Hepatocyte (in vitro differentiated cells): Measurements from ENCODE around the gene TEX101. TPM values are rescaled to one million over a fixed set of nuclear protein-coding genes. Genes with fewer than 3 reads are reported as not detected.

Experiments used
- DNase-seq: peaks from one replicate; pipeline ENCODE4 v3.0.0-alpha.2; 2016; ENCODE audit warnings: low spot score
- H2AFZ ChIP-seq: fragments of 200-600 bp; sonication (generic); 2 replicates; pipeline ENCODE4 v1.6.0; 2016; ENCODE audit warnings: antibody characterized with exemption, mild to moderate bottlenecking
- H3K27ac ChIP-seq: fragments of 200-600 bp; sonication (generic); 2 replicates; pipeline ENCODE4 v1.5.1; 2016; ENCODE audit warnings: mild to moderate bottlenecking
- H3K27me3 ChIP-seq: fragments of 200-600 bp; sonication (generic); 2 replicates; pipeline ENCODE4 v1.6.1; 2016
- H3K36me3 ChIP-seq: fragments of 200-600 bp; sonication (generic); replicated peaks from 2 replicates; pipeline ENCODE4 v1.5.1; 2016; ENCODE audit warnings: low read depth; ENCODE audit not compliant: insufficient read depth
- H3K4me1 ChIP-seq: fragments of 200-600 bp; sonication (generic); 2 replicates; pipeline ENCODE4 v1.5.1; 2016; ENCODE audit warnings: mild to moderate bottlenecking, moderate library complexity; ENCODE audit not compliant: insufficient read depth
- H3K4me2 ChIP-seq: fragments of 200-600 bp; sonication (generic); 2 replicates; pipeline ENCODE4 v1.6.0; 2016
- H3K4me3 ChIP-seq: fragments of 200-600 bp; sonication (generic); 2 replicates; pipeline ENCODE4 v1.5.1; 2016; ENCODE audit warnings: mild to moderate bottlenecking
- H3K79me2 ChIP-seq: fragments of 200-600 bp; sonication (generic); 2 replicates; pipeline ENCODE4 v1.6.0; 2017; ENCODE audit warnings: mild to moderate bottlenecking
- H3K9me2 ChIP-seq: fragments of 200-600 bp; sonication (generic); replicated peaks from 2 replicates; pipeline ENCODE4 v1.6.0; 2017; ENCODE audit warnings: mild to moderate bottlenecking; ENCODE audit not compliant: insufficient read depth
- H3K9me3 ChIP-seq: fragments of 200-600 bp; sonication (generic); 2 replicates; pipeline ENCODE4 v1.5.1; 2016; ENCODE audit warnings: low read depth, mild to moderate bottlenecking
- H4K20me1 ChIP-seq: fragments of 200-600 bp; sonication (generic); 2 replicates; pipeline ENCODE4 v1.6.0; 2016; ENCODE audit warnings: mild to moderate bottlenecking; ENCODE audit not compliant: insufficient read depth, poor library complexity, severe bottlenecking
- EZH2 ChIP-seq: fragments of 200-600 bp; sonication (generic); IDR thresholded peaks from 2 replicates; pipeline ENCODE4 v1.6.1; 2016; ENCODE audit warnings: antibody characterized with exemption, mild to moderate bottlenecking, borderline replicate concordance
- EZH2phosphoT487 ChIP-seq: fragments of 200-600 bp; sonication (generic); IDR thresholded peaks from one replicate; pipeline ENCODE4 v1.6.1; 2018; ENCODE audit warnings: antibody characterized with exemption, mild to moderate bottlenecking, low read depth, moderate library complexity; ENCODE audit not compliant: unreplicated experiment, severe bottlenecking
- WGBS: methylation state at CpG from one replicate; pipeline ENCODE4 v1.1.6; 2016; ENCODE audit warnings: low lambda C conversion rate; ENCODE audit errors: missing lambda C conversion rate; 5-methylcytosine and 5-hydroxymethylcytosine counted together
- polyA plus RNA-seq: library from polyadenylated mRNA; unstranded; fragments of >200 nt; fragmentation: Nextera tagmentation; extraction: Ambion mirVana; gene quantifications from 2 replicates; pipeline ENCODE4 v1.2.1, GENCODE V29; 2016
- total RNA-seq: library from RNA; depleted of rRNA; stranded (reverse); fragments of >200 nt; gene quantifications from 2 replicates; pipeline ENCODE4 v1.2.3, GENCODE V29; 2014
- TF ChIP-seq, protein P1 (sequence below): fragments of 200-600 bp; sonication (generic); IDR thresholded peaks from 2 replicates; pipeline ENCODE4 v1.5.1; 2016; ENCODE audit warnings: antibody characterized with exemption, mild to moderate bottlenecking; ENCODE audit not compliant: poor library complexity

Gene TEX101
- total and polyA plus RNA-seq, 2 experiments from 2014 or later = not detected

DNA sequence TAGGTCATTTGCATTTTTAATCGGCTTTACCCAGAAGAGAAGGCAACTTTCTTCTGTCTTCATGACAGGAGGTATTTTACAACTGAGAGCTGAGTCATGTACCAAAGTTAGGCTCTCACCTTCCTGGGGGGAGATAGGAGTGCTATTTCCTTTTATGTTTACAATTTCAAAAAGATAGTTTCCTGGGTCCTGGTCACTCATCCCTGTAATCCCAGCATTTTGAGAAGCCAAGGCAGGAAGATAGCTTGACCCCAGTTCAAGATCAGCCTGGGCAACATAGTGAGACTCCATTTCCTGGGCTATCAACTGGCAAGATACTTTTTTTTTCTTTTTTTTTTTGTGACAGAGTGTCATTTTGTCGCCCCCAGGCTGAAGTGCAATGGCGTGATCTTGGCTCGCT is 43.1 kb downstream of the TEX101 start:
- Histone ChIP-seq H4K20me1 (no peaks in the 10 kb centered on the region), H3K9me3 (no peaks in the 10 kb centered on the region), H2AFZ (no peak overlapping the region), H3K36me3 (no peaks in the 10 kb centered on the region), H3K79me2 (no peaks in the 10 kb centered on the region), H3K9me2 (no peaks in the 10 kb centered on the region), H3K4me3 (no peak overlapping the region), H3K4me1 (no peaks in the 10 kb centered on the region), H3K4me2 (no peak overlapping the region), H3K27me3 (no peaks in the 10 kb centered on the region), H3K27ac (no peak overlapping the region)
- no peak for DNase-seq
- 88% methylated on average over 4 of the region's 4 CpGs for WGBS
- TF ChIP-seq EZH2phosphoT487 (no peak), EZH2 (no peak)
- TF ChIP-seq, protein P1, sequence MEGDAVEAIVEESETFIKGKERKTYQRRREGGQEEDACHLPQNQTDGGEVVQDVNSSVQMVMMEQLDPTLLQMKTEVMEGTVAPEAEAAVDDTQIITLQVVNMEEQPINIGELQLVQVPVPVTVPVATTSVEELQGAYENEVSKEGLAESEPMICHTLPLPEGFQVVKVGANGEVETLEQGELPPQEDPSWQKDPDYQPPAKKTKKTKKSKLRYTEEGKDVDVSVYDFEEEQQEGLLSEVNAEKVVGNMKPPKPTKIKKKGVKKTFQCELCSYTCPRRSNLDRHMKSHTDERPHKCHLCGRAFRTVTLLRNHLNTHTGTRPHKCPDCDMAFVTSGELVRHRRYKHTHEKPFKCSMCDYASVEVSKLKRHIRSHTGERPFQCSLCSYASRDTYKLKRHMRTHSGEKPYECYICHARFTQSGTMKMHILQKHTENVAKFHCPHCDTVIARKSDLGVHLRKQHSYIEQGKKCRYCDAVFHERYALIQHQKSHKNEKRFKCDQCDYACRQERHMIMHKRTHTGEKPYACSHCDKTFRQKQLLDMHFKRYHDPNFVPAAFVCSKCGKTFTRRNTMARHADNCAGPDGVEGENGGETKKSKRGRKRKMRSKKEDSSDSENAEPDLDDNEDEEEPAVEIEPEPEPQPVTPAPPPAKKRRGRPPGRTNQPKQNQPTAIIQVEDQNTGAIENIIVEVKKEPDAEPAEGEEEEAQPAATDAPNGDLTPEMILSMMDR = no peak

DNA sequence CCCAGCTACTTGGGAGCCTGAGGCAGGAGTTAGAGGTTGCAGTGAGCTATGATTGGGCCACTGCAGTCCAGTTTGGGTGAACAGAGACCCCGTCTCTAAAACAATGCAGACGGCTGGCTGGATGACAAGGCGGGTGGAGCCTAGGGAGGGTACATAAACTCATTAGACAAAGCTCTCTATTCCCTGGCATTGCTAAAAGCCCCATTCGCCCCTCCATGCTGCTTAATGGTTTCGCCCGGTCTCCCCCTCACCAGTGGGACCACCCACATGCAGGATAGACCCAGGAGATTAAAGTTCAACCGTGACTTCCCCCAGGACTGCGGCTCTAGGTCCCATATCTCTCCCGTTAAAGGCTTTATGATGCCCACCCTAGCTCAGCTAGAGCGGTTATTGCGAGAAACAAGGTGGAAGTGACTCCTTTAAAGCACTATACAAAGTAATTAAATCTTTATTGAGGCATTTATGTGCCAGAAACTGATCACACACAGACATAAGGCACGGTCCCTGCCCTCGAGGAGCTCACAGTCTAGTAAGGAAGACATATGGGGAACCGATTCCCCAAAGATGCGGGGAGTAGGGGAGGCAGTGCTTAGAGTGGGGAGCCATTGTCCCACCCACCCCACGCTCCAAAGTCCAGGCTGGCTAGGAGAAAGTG is 45.8 kb downstream of the TEX101 start:
- no peaks in the 10 kb centered on the region for H3K4me1 ChIP-seq
- H3K27me3 ChIP-seq = no peaks in the 10 kb centered on the region
- no peaks in the 10 kb centered on the region for H3K9me3 ChIP-seq
- H2AFZ ChIP-seq = no peak overlapping the region
- H4K20me1 ChIP-seq = no peaks in the 10 kb centered on the region
- no peak overlapping the region for H3K4me3 ChIP-seq
- no peaks in the 10 kb centered on the region for H3K36me3 ChIP-seq
- no peaks in the 10 kb centered on the region for H3K9me2 ChIP-seq
- 69% methylated on average over 16 of the region's 16 CpGs for WGBS
- DNase-seq = no peak
- TF ChIP-seq EZH2phosphoT487 (no peak), EZH2 (no peak)
- TF ChIP-seq, protein P1 = no peak
- no peak overlapping the region for H3K27ac ChIP-seq
- no peaks in the 10 kb centered on the region for H3K79me2 ChIP-seq
- H3K4me2 ChIP-seq = no peak overlapping the region

DNA sequence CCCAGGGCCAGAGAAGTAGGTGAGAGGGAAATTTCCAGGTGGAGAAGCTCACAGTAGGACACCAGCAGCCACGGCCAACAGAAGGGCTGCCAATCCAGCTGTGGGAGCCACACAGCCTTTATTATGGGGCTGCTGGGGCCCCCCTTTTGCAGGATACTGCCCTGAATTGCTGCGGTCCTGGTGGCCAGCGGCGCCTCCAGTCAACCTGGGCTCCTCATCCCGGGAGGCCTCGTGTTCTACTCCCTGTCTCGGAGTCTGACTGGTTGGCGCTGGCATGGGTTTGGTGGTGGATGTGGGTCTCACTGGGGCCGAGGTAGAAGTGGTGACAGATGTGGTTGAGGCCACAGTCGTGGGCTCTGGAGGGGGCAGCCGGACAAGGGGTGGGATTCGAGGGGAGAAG is 46.6 kb downstream of the TEX101 start:
- no peaks in the 10 kb centered on the region for H4K20me1 ChIP-seq
- no peak for DNase-seq
- H3K79me2 ChIP-seq = no peaks in the 10 kb centered on the region
- no peak overlapping the region for H3K27ac ChIP-seq
- no peaks in the 10 kb centered on the region for H3K36me3 ChIP-seq
- no peaks in the 10 kb centered on the region for H3K9me2 ChIP-seq
- H3K4me1 ChIP-seq = no peaks in the 10 kb centered on the region
- no peak overlapping the region for H3K4me3 ChIP-seq
- TF ChIP-seq, protein P1 = no peak
- TF ChIP-seq EZH2phosphoT487 = no peak
- no peak for TF ChIP-seq EZH2
- no peak overlapping the region for H2AFZ ChIP-seq
- no peaks in the 10 kb centered on the region for H3K27me3 ChIP-seq
- WGBS = 94% methylated on average over 11 of the region's 12 CpGs
- no peak overlapping the region for H3K4me2 ChIP-seq
- no peaks in the 10 kb centered on the region for H3K9me3 ChIP-seq

DNA sequence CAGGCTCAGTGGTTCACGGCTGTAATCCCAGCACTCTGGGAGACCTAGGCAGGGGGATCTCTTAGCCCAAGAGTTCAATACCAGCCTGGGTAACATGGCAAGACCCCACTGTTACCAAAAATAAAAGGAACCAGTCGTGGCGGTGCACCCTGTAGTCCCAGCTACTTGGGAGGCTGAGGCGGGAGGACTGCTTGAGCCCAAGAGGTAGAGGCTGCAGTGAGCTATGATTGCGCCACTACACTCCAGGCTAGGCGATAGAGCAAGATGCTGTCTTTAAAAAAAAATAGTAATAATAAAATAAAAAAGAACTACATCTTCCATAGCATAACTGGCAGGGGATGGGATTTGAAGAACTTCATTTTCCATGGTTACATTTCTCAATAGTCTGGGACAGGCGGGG is 47.7 kb downstream of the TEX101 start:
- no peaks in the 10 kb centered on the region for H3K9me3 ChIP-seq
- H3K27ac ChIP-seq = no peak overlapping the region
- no peaks in the 10 kb centered on the region for H3K79me2 ChIP-seq
- H2AFZ ChIP-seq = no peak overlapping the region
- no peaks in the 10 kb centered on the region for H3K27me3 ChIP-seq
- H3K4me1 ChIP-seq = no peaks in the 10 kb centered on the region
- no peaks in the 10 kb centered on the region for H3K36me3 ChIP-seq
- H3K9me2 ChIP-seq = no peaks in the 10 kb centered on the region
- peak overlapping the region; percentile 20 for H3K4me3 ChIP-seq
- peak overlapping the region; percentile 84 for H3K4me2 ChIP-seq
- DNase-seq = no peak
- TF ChIP-seq EZH2 = no peak
- no peak for TF ChIP-seq EZH2phosphoT487
- TF ChIP-seq, protein P1 = no peak
- 91% methylated on average over 7 of the region's 7 CpGs for WGBS
- H4K20me1 ChIP-seq = no peaks in the 10 kb centered on the region
